Kidney (tissue), 14 donors: ENCODE measurements around the gene CEP112. TPM values are rescaled to one million over a fixed set of nuclear protein-coding genes. Genes with fewer than 3 reads are reported as not detected.

Experiments
- DNase-seq, 5 donors: peaks; one replicate each; pipeline ENCODE4 v3.0.0-alpha.2; 2013 to 2020
- FAIRE-seq: peaks from 2 replicates; lab custom pipeline; 2012; peaks lifted over from hg19 to GRCh38; lab: Jason Lieb, UNC
- H3K27ac ChIP-seq, 2 donors: one replicate each; pipeline ENCODE4 v1.7.0; 2013; ENCODE audit warnings: low read depth in 2 of 2, low read length in 2 of 2, inconsistent platforms in 1 of 2
- H3K27me3 ChIP-seq: one replicate; pipeline ENCODE4 v1.7.1; 2013; ENCODE audit warnings: low read length, inconsistent platforms; ENCODE audit not compliant: control insufficient read depth, insufficient read depth
- H3K36me3 ChIP-seq, 3 donors: one replicate each; pipeline versions ENCODE4 v1.7.0 to v1.7.1; 2013; ENCODE audit warnings: low read length in 3 of 3, control low read depth in 1 of 3, inconsistent platforms in 1 of 3; ENCODE audit not compliant: insufficient read depth in 3 of 3, control insufficient read depth in 2 of 3
- H3K4me1 ChIP-seq, 3 donors: one replicate each; pipeline versions ENCODE4 v1.7.0 to v1.7.1; 2013; ENCODE audit warnings: low read length in 3 of 3, inconsistent platforms in 1 of 3, low read depth in 1 of 3; ENCODE audit not compliant: control insufficient read depth in 2 of 3, insufficient read depth in 2 of 3
- H3K4me3 ChIP-seq, 3 donors: one replicate each; pipeline versions ENCODE4 v1.7.0 to v1.8.1; 2013; ENCODE audit warnings: low read length in 3 of 3, control low read depth in 1 of 3, inconsistent platforms in 1 of 3
- H3K9ac ChIP-seq, 3 donors: one replicate each; pipeline versions ENCODE4 v1.7.0 to v1.7.1; 2013; ENCODE audit warnings: low read length in 3 of 3, control low read depth in 1 of 3, inconsistent platforms in 1 of 3
- H3K9me3 ChIP-seq, 3 donors: one replicate each; pipeline versions ENCODE4 v1.7.0 to v1.7.1; 2013; ENCODE audit warnings: low read length in 3 of 3, control low read depth in 1 of 3, inconsistent platforms in 1 of 3; ENCODE audit not compliant: control insufficient read depth in 2 of 3, insufficient read depth in 1 of 3
- intact Hi-C: fragments of 100-400 bp; cut with DNase I; formaldehyde crosslinking; loops from one replicate; pipeline ENCODE4 v1.11.1; 2022
- polyA plus RNA-seq: library from polyadenylated mRNA; stranded (reverse); fragments of 350-450 nt; fragmentation: Illumina TruSeq; extraction: RNeasy Lipid Tissue Mini Kit (QIAGEN cat#74804); gene quantifications from one replicate; pipeline ENCODE4 v1.2.3, GENCODE V29; 2014; ENCODE audit warnings: low read depth, low replicate concordance; ENCODE audit not compliant: insufficient read depth
- total RNA-seq: library from RNA; stranded (reverse); fragmentation: NEBNext Ultra II Directional; extraction: Animal tissue kit (Norgen Biotek cat#: 25700); gene quantifications from one replicate; pipeline ENCODE4 v1.2.1, GENCODE V29; 2021
- TF ChIP-seq, protein P1 (sequence below): IDR thresholded peaks from 3 replicates; pipeline ENCODE4 v1.5.1; 2012; ENCODE audit warnings: mild to moderate bottlenecking, moderate library complexity, borderline replicate concordance; ENCODE audit not compliant: insufficient read depth; ENCODE audit errors: extremely low read depth
- donor health status: control.
- donor health status: control.
- donor health status: control.
- donor health status: control.
- donor health status: control.
- donor health status: DM: yes; HTN: yes; CAD: no.
- donor health status: Normal renal cell carcinoma (clear cell type).

CEP112 gene
- total and polyA plus RNA-seq, 2 donors from 2014 or later, result 17.0 to 27.4 TPM

DNA sequence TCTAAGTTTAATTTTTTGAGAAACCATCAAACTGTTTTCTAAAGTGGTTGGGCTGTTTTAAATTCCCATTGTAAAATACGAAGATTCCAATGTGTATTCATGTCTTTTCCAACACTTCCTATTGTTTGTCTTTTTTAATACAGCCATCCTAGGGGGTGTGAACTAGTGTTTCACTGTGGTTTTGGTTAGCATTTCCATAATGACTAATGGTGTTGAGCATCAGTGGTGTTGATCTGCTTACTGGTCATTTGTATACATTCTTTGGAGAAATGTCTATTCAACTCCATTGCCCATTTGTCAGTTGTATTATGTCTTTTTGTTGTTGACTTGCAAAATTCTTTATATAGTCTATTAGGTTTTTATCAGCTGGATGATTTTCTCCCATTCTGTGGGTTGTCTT is 391.3 kb downstream of the CEP112 start:
- no peak for DNase-seq
- Histone ChIP-seq H3K36me3 (no peaks in the 10 kb centered on the region), H3K4me3 (no peak overlapping the region), H3K27ac (no peak overlapping the region), H3K9me3 (peaks cover 0 to 9% (median 0%) of the 10 kb centered on the region in 3 donors), H3K27me3 (no peaks in the 10 kb centered on the region), H3K4me1 (no peaks in the 10 kb centered on the region), H3K9ac (no peak overlapping the region)
- intact Hi-C loops, result no loop called here
- FAIRE-seq, result no peak
- TF ChIP-seq, protein P1, sequence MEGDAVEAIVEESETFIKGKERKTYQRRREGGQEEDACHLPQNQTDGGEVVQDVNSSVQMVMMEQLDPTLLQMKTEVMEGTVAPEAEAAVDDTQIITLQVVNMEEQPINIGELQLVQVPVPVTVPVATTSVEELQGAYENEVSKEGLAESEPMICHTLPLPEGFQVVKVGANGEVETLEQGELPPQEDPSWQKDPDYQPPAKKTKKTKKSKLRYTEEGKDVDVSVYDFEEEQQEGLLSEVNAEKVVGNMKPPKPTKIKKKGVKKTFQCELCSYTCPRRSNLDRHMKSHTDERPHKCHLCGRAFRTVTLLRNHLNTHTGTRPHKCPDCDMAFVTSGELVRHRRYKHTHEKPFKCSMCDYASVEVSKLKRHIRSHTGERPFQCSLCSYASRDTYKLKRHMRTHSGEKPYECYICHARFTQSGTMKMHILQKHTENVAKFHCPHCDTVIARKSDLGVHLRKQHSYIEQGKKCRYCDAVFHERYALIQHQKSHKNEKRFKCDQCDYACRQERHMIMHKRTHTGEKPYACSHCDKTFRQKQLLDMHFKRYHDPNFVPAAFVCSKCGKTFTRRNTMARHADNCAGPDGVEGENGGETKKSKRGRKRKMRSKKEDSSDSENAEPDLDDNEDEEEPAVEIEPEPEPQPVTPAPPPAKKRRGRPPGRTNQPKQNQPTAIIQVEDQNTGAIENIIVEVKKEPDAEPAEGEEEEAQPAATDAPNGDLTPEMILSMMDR, result no peak

GRCh38 chr17:65799869-65800268 is 392.1 kb downstream of the CEP112 start:
- Histone ChIP-seq H3K9ac (no peak overlapping the region), H3K27ac (no peak overlapping the region), H3K4me1 (no peaks in the 10 kb centered on the region), H3K9me3 (peaks cover 0 to 9% (median 0%) of the 10 kb centered on the region in 3 donors), H3K36me3 (no peaks in the 10 kb centered on the region), H3K27me3 (no peaks in the 10 kb centered on the region), H3K4me3 (no peak overlapping the region)
- no peak for FAIRE-seq
- DNase-seq, result no peak
- intact Hi-C loops, result no loop called here
- TF ChIP-seq, protein P1, result no peak

DNA sequence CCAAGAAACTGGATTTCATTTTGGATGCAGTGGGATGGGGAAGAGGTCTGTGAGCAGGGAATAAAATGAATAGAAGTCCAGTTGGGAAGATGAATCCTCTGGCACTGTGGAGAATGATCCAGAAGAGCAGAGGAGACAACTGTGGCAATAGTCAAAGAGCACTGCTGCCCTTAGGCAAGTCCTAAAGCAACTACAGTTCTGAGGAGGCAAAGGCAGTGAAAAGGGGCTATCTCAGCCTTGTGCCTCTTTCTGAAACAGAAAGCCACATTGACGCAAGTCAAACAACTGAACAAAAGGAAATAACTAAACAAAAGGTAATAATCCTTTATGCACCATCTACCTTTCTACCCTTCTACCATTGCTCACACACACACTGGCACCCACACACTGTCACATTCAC is 392.5 kb downstream of the CEP112 start:
- no peak for DNase-seq
- Histone ChIP-seq H3K36me3 (no peaks in the 10 kb centered on the region), H3K9me3 (peaks cover 0 to 9% (median 0%) of the 10 kb centered on the region in 3 donors), H3K4me3 (no peak overlapping the region), H3K27me3 (no peaks in the 10 kb centered on the region), H3K9ac (no peak overlapping the region), H3K27ac (no peak overlapping the region), H3K4me1 (no peaks in the 10 kb centered on the region)
- FAIRE-seq, result no peak
- TF ChIP-seq, protein P1, result no peak
- intact Hi-C loops, result no loop called here

DNA sequence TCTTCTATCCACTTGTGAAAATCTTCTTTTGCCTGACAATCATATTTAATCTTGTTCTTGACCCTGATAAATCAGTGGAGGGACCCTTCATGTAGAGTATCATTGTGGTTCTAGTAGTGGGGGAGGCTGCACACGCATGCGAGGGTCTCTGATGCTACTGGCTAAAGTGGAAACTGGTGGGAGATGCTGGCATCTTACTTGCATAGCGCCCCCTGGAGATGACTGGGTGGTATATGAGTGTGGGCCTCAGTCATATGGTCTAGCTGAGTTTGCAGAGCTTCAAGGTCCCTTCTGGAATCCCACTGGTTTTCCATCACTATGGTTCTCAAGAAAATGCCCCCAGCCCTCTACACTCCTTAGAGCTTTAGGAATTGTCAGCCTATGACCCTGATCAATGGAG is 394.1 kb downstream of the CEP112 start:
- FAIRE-seq (no peak), DNase-seq (no peak)
- Histone ChIP-seq H3K4me3 (no peak overlapping the region), H3K27me3 (no peaks in the 10 kb centered on the region), H3K27ac (no peak overlapping the region), H3K36me3 (no peaks in the 10 kb centered on the region), H3K9ac (no peak overlapping the region), H3K4me1 (no peaks in the 10 kb centered on the region), H3K9me3 (peaks cover 0 to 9% (median 0%) of the 10 kb centered on the region in 3 donors)
- intact Hi-C loops, result no loop called here
- TF ChIP-seq, protein P1, result no peak
